ENCODE measurements around the gene TM7SF3. TPM values are rescaled to one million over a fixed set of nuclear protein-coding genes. Genes with fewer than 3 reads are reported as not detected.
A peak's percentile ranks its signal among the peaks of the same experiment; 100 is the strongest.

The TM7SF3 gene
- total and polyA plus RNA-seq, 2 donors from 2014 or later: 63.1 to 70.1 TPM

- Histone ChIP-seq H3K9me3 (ENCODE audit: control insufficient read depth in 2 of 3, insufficient read depth in 1 of 3, low read length in 3 of 3) (no peaks in the 10 kb centered on the region), H3K4me1 (ENCODE audit: control insufficient read depth in 2 of 3, insufficient read depth in 2 of 3, low read depth in 1 of 3, low read length in 3 of 3) (no peaks in the 10 kb centered on the region), H3K9ac (ENCODE audit: low read length in 3 of 3) (no peak overlapping the region), H3K36me3 (ENCODE audit: control insufficient read depth in 2 of 3, insufficient read depth in 3 of 3, low read length in 3 of 3) (peaks cover 0 to 15% (median 9%) of the 10 kb centered on the region in 3 donors), H3K4me3 (ENCODE audit: low read length in 3 of 3) (no peak overlapping the region), H3K27me3 (ENCODE audit: control insufficient read depth, insufficient read depth, low read length) (no peaks in the 10 kb centered on the region), H3K27ac (ENCODE audit: low read depth in 2 of 2, low read length in 2 of 2) (no peak overlapping the region)
- intact Hi-C loops (cut with DNase I): no loop called here
- FAIRE-seq (peak; percentile 75), DNase-seq (peak in 1 of 5 donors; percentile 26)
- no peak for TF ChIP-seq CTCF (IDR thresholded peaks at IDR 0.05; ENCODE audit: borderline replicate concordance, extremely low read depth, insufficient read depth)
These were observed 26.4 kb downstream of the TM7SF3 start for GRCh38 chr12:26987634-26988424.

- H3K9ac ChIP-seq (ENCODE audit: low read length in 3 of 3): no peak overlapping the region
- H3K4me1 ChIP-seq (ENCODE audit: control insufficient read depth in 2 of 3, insufficient read depth in 2 of 3, low read depth in 1 of 3, low read length in 3 of 3): no peaks in the 10 kb centered on the region
- FAIRE-seq: no peak
- H3K4me3 ChIP-seq (ENCODE audit: low read length in 3 of 3): no peak overlapping the region
- no peaks in the 10 kb centered on the region for H3K27me3 ChIP-seq (ENCODE audit: control insufficient read depth, insufficient read depth, low read length)
- H3K36me3 ChIP-seq (ENCODE audit: control insufficient read depth in 2 of 3, insufficient read depth in 3 of 3, low read length in 3 of 3): peaks cover 0 to 16% (median 11%) of the 10 kb centered on the region in 3 donors
- H3K9me3 ChIP-seq (ENCODE audit: control insufficient read depth in 2 of 3, insufficient read depth in 1 of 3, low read length in 3 of 3): no peaks in the 10 kb centered on the region
- no peak for TF ChIP-seq CTCF (IDR thresholded peaks at IDR 0.05; ENCODE audit: borderline replicate concordance, extremely low read depth, insufficient read depth)
- H3K27ac ChIP-seq (ENCODE audit: low read depth in 2 of 2, low read length in 2 of 2): no peak overlapping the region
- no peak for DNase-seq
- intact Hi-C loops (cut with DNase I): no loop called here
These were observed 31.3 kb downstream of the TM7SF3 start for GRCh38 chr12:26982866-26983265.

- TF ChIP-seq CTCF (IDR thresholded peaks at IDR 0.05; ENCODE audit: borderline replicate concordance, extremely low read depth, insufficient read depth): no peak
- intact Hi-C loops (cut with DNase I): no loop called here
- H3K27me3 ChIP-seq (ENCODE audit: control insufficient read depth, insufficient read depth, low read length): no peaks in the 10 kb centered on the region
- H3K4me3 ChIP-seq (ENCODE audit: low read length in 3 of 3): no peak overlapping the region
- FAIRE-seq: no peak
- H3K9ac ChIP-seq (ENCODE audit: low read length in 3 of 3): no peak overlapping the region
- no peaks in the 10 kb centered on the region for H3K9me3 ChIP-seq (ENCODE audit: control insufficient read depth in 2 of 3, insufficient read depth in 1 of 3, low read length in 3 of 3)
- H3K27ac ChIP-seq (ENCODE audit: low read depth in 2 of 2, low read length in 2 of 2): no peak overlapping the region
- H3K4me1 ChIP-seq (ENCODE audit: control insufficient read depth in 2 of 3, insufficient read depth in 2 of 3, low read depth in 1 of 3, low read length in 3 of 3): no peaks in the 10 kb centered on the region
- DNase-seq: no peak
- peaks cover 0 to 30% (median 17%) of the 10 kb centered on the region in 3 donors for H3K36me3 ChIP-seq (ENCODE audit: control insufficient read depth in 2 of 3, insufficient read depth in 3 of 3, low read length in 3 of 3)
These were observed 34.5 kb downstream of the TM7SF3 start for GRCh38 chr12:26979733-26980132.

Data from kidney (tissue), 14 donors.